Chondrocyte (in vitro differentiated cells): ENCODE results near the gene IRF9. TPM values are rescaled to one million over a fixed set of nuclear protein-coding genes. Genes with fewer than 3 reads are reported as not detected.
A peak's percentile ranks its signal among the peaks of the same experiment; 100 is the strongest.

ENCODE experiments used
- DNase-seq: peaks from one replicate; pipeline ENCODE4 v3.0.0; 2021; ENCODE audit warnings: mixed read lengths, low spot score
- H3K27ac Mint-ChIP-seq: one replicate; pipeline ENCODE4 v1.8.0; 2021; ENCODE audit warnings: mild to moderate bottlenecking, moderate library complexity, mixed read lengths; ENCODE audit not compliant: unreplicated experiment
- H3K27me3 Mint-ChIP-seq: 2 replicates; pipeline ENCODE4 v1.8.0; 2021; ENCODE audit warnings: low read depth, mixed read lengths
- H3K36me3 Mint-ChIP-seq: 2 replicates; pipeline ENCODE4 v1.8.0; 2021; ENCODE audit warnings: low read depth, mixed read lengths
- H3K4me1 Mint-ChIP-seq: 2 replicates; pipeline ENCODE4 v1.8.0; 2021; ENCODE audit warnings: low read depth, mild to moderate bottlenecking, mixed read lengths
- H3K4me3 Mint-ChIP-seq: one replicate; pipeline ENCODE4 v1.8.0; 2021; ENCODE audit warnings: mild to moderate bottlenecking, moderate library complexity, mixed read lengths; ENCODE audit not compliant: unreplicated experiment
- H3K9me3 Mint-ChIP-seq: 2 replicates; pipeline ENCODE4 v1.8.0; 2021; ENCODE audit warnings: low read depth, mixed read lengths
- CTCF ChIP-seq: fragments of 200-600 bp; sonication (generic); IDR thresholded peaks from 2 replicates; pipeline ENCODE4 v1.5.0; 2021; ENCODE audit warnings: antibody characterized with exemption, mild to moderate bottlenecking, moderate library complexity
- total RNA-seq: library from RNA; stranded (reverse); gene quantifications from 3 replicates; pipeline ENCODE4 v1.2.1, GENCODE V29; 2021

Gene IRF9
- total RNA-seq, 1 donor from 2014 or later: 38.4 TPM

- Mint-ChIP-seq H3K27ac (peak overlapping the region; percentile 99), H3K36me3 (peaks cover 15% of the 10 kb centered on the region), H3K27me3 (no peaks in the 10 kb centered on the region), H3K9me3 (no peaks in the 10 kb centered on the region), H3K4me1 (peaks cover 21% of the 10 kb centered on the region), H3K4me3 (peak overlapping the region; percentile 93)
- no peak for DNase-seq
- no peak for TF ChIP-seq CTCF
Measured at GRCh38 chr14:24115422-24116127, 45.5 kb upstream of the IRF9 start.

GRCh38 chr14:24116128-24116814 lies 44.8 kb upstream of the IRF9 start:
- Mint-ChIP-seq H3K27ac (no peak overlapping the region), H3K4me3 (peak overlapping the region; percentile 24), H3K36me3 (peaks cover 17% of the 10 kb centered on the region), H3K4me1 (peaks cover 21% of the 10 kb centered on the region), H3K9me3 (no peaks in the 10 kb centered on the region), H3K27me3 (no peaks in the 10 kb centered on the region)
- no peak for DNase-seq
- TF ChIP-seq CTCF: no peak

- H3K4me1 Mint-ChIP-seq: peaks cover 21% of the 10 kb centered on the region
Measured at GRCh38 chr14:24117179-24117578, 43.9 kb upstream of the IRF9 start.

GRCh38 chr14:24119691-24120090 lies 41.4 kb upstream of the IRF9 start:
- no peaks in the 10 kb centered on the region for H3K27me3 Mint-ChIP-seq
- DNase-seq: no peak
- H3K27ac Mint-ChIP-seq: no peak overlapping the region
- no peaks in the 10 kb centered on the region for H3K9me3 Mint-ChIP-seq
- peaks cover 29% of the 10 kb centered on the region for H3K36me3 Mint-ChIP-seq
- TF ChIP-seq CTCF: no peak
- peaks cover 16% of the 10 kb centered on the region for H3K4me1 Mint-ChIP-seq
- H3K4me3 Mint-ChIP-seq: no peak overlapping the region

More at GRCh38 chr14:24117179-24117578, 43.9 kb upstream of the IRF9 start:
- DNase-seq: no peak
- Mint-ChIP-seq H3K9me3 (no peaks in the 10 kb centered on the region), H3K4me3 (no peak overlapping the region), H3K36me3 (peaks cover 19% of the 10 kb centered on the region), H3K27me3 (no peaks in the 10 kb centered on the region), H3K27ac (no peak overlapping the region)
- no peak for TF ChIP-seq CTCF

GRCh38 chr14:24121210-24121609 lies 39.9 kb upstream of the IRF9 start:
- H3K36me3 Mint-ChIP-seq: peaks cover 29% of the 10 kb centered on the region
- H3K4me3 Mint-ChIP-seq: no peak overlapping the region
- no peak overlapping the region for H3K27ac Mint-ChIP-seq
- H3K27me3 Mint-ChIP-seq: no peaks in the 10 kb centered on the region
- TF ChIP-seq CTCF: no peak
- peaks cover 4% of the 10 kb centered on the region for H3K4me1 Mint-ChIP-seq
- H3K9me3 Mint-ChIP-seq: no peaks in the 10 kb centered on the region
- no peak for DNase-seq
